Fibroblast of lung (primary cell): ENCODE results near the gene OBSCN.

Experiments used
- EZH2 ChIP-seq: IDR thresholded peaks from 2 replicates; pipeline ENCODE4 v1.5.1; 2012; ENCODE audit warnings: low read length, control low read depth, mild to moderate bottlenecking; ENCODE audit errors: missing control alignments
- TF ChIP-seq, protein P1 (sequence below), 2 donors: IDR thresholded peaks in 1 of 2; conservative IDR thresholded peaks in 1 of 2; 1 replicate in 1 of 2; 2 replicates in 1 of 2; pipeline ENCODE4 v1.5.1; 2011 to 2012; ENCODE audit warnings: low read length in 2 of 2, control low read depth in 1 of 2, inconsistent platforms in 1 of 2, low read depth in 1 of 2, mild to moderate bottlenecking in 1 of 2

DNA sequence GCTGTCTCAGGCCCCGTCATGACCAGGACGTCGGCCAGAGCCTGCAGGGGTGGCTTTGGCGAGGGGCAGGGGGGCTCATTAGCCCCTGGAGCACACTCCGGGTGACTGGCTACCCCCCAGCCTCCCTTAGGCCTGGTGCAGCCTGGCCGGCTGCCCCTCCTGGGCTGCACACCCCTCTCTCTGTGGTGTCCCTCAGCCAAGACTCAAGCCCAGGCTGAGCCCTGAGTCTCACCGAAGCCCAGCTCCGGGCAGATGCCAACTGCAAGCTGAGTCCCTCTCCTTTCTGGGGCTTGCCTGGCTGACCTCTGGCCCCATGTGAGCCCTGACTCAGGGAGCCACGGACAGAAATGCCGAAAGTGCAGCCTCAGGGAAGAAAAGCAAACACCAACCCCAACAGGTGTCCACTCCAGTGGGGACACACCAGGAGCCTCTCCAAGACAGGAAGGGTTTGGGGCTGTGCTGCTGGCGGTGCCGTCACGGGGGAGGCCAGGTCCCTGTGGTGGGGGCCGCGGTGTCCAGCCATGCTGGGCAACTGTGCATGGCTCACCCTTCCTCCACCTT is 47.6 kb upstream of the OBSCN start:
- TF ChIP-seq, protein P1, sequence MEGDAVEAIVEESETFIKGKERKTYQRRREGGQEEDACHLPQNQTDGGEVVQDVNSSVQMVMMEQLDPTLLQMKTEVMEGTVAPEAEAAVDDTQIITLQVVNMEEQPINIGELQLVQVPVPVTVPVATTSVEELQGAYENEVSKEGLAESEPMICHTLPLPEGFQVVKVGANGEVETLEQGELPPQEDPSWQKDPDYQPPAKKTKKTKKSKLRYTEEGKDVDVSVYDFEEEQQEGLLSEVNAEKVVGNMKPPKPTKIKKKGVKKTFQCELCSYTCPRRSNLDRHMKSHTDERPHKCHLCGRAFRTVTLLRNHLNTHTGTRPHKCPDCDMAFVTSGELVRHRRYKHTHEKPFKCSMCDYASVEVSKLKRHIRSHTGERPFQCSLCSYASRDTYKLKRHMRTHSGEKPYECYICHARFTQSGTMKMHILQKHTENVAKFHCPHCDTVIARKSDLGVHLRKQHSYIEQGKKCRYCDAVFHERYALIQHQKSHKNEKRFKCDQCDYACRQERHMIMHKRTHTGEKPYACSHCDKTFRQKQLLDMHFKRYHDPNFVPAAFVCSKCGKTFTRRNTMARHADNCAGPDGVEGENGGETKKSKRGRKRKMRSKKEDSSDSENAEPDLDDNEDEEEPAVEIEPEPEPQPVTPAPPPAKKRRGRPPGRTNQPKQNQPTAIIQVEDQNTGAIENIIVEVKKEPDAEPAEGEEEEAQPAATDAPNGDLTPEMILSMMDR (conservative IDR thresholded peaks at IDR 0.05 in 1 of 2, IDR thresholded peaks at IDR 0.05 in 1 of 2; ENCODE audit: low read depth in 1 of 2, low read length in 2 of 2), result no peak
- TF ChIP-seq EZH2, result no peak
